Prostate gland (tissue), 2 donors: ENCODE data around the gene FCN3.

Source experiments
- POLR2A ChIP-seq: fragments of 450-650 bp; IDR thresholded peaks from one replicate; pipeline ENCODE4 v1.6.1; 2016; ENCODE audit warnings: antibody characterized with exemption, mild to moderate bottlenecking
- POLR2AphosphoS5 ChIP-seq: sonication (generic); formaldehyde crosslinking; IDR thresholded peaks from one replicate; pipeline ENCODE4 v1.6.1; 2017; ENCODE audit warnings: antibody characterized with exemption
- TF ChIP-seq, protein P1 (sequence below), 4 experiments: fragments of 200-600 bp in 2 of 4; fragments of 450-650 bp in 2 of 4; sonication (generic) in 2 of 4; IDR thresholded peaks; 1 replicate in 3 of 4; 2 replicates in 1 of 4; pipeline ENCODE4 v1.5.1; 2016 to 2019; ENCODE audit warnings: antibody characterized with exemption in 4 of 4, mild to moderate bottlenecking in 2 of 4, moderate library complexity in 2 of 4

DNA sequence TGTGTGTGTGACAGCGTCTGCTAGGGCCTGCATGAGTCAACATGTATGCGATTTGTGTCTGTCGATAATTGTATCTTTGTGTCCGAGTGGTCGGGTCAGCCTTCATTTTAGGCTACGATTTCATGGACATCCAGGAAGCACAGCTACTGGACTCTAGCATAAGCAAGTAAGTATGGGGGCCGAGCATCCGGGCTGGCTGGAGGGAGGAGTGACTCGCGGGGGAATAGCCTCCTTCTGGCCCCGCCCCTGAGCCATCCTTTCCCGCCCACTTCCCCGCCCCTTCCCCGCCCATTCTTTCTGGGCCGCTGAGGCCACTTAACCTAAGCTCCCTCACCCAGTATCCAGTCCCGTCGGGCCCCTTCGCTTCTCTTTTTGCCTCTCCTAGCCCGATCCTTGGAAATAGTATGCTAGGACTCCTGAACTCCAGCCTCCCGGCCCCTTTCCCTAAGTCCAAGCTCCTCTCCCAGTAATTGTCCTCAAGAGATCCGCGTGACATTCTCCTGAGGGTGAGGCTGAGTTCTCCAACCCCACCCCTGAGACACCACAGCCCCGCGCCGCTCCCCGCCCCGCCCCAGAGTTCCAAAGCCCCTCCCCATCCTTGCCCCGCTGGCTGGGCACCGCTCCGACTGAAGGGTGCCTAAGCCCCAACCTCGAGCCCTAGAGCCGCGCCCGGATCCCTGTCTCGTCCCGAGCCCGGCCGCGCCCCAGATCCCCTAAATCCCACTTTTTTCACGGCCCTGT is 9.1 kb downstream of the FCN3 start:
- TF ChIP-seq, protein P1, sequence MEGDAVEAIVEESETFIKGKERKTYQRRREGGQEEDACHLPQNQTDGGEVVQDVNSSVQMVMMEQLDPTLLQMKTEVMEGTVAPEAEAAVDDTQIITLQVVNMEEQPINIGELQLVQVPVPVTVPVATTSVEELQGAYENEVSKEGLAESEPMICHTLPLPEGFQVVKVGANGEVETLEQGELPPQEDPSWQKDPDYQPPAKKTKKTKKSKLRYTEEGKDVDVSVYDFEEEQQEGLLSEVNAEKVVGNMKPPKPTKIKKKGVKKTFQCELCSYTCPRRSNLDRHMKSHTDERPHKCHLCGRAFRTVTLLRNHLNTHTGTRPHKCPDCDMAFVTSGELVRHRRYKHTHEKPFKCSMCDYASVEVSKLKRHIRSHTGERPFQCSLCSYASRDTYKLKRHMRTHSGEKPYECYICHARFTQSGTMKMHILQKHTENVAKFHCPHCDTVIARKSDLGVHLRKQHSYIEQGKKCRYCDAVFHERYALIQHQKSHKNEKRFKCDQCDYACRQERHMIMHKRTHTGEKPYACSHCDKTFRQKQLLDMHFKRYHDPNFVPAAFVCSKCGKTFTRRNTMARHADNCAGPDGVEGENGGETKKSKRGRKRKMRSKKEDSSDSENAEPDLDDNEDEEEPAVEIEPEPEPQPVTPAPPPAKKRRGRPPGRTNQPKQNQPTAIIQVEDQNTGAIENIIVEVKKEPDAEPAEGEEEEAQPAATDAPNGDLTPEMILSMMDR (IDR thresholded peaks at IDR 0.05): no peak
- TF ChIP-seq POLR2A (peak; percentile 56), POLR2AphosphoS5 (peak; percentile 56)
